ENCODE measurements around the gene AEBP1.

GRCh38 chr7:44116087-44116788, 12.1 kb downstream of the AEBP1 start:
- TF ChIP-seq POLR2AphosphoS5 (IDR thresholded peaks at IDR 0.05; ENCODE audit: borderline replicate concordance, low read depth, low read length): no peak; the same call in 1 of the 2 replicates
- TF ChIP-seq EZH2 (IDR thresholded peaks at IDR 0.05): no peak
